PC-3 (cell line): ENCODE results near the gene HIBADH.

ENCODE experiments used
- CTCF ChIP-seq: fragments of 300-600 bp; sonication (generic); conservative IDR thresholded peaks from 2 replicates; pipeline ENCODE4 v1.5.1; 2017; ENCODE audit warnings: antibody characterized with exemption, low read depth, mild to moderate bottlenecking, low read length
- EZH2 ChIP-seq: fragments of 300-600 bp; sonication (generic); IDR thresholded peaks from one replicate; pipeline ENCODE4 v1.6.1; 2017; ENCODE audit warnings: antibody characterized with exemption, mild to moderate bottlenecking, low read length; ENCODE audit not compliant: unreplicated experiment
- EZH2phosphoT487 ChIP-seq: fragments of 300-600 bp; sonication (generic); IDR thresholded peaks from 2 replicates; pipeline ENCODE4 v1.6.1; 2018; ENCODE audit warnings: mild to moderate bottlenecking, antibody characterized with exemption, low read length, borderline replicate concordance

- TF ChIP-seq CTCF (no peak), EZH2phosphoT487 (no peak), EZH2 (no peak)
Measured at GRCh38 chr7:27655184-27655583, 7.5 kb downstream of the HIBADH start.
